HCT116 (cell line): ENCODE measurements around the gene NRROS. TPM values are rescaled to one million over a fixed set of nuclear protein-coding genes. Genes with fewer than 3 reads are reported as not detected.

ENCODE experiments used
- ATAC-seq: fragments of 200-7000 bp; cut with Tn5 transposase; 2 replicates; pipeline ENCODE4 v1.9.1; 2020; ENCODE audit warnings: mild to moderate bottlenecking, moderate library complexity
- BruUV-seq: library from RNA; stranded (reverse); fragments of 400-500 nt; replicated peaks from 2 replicates; lab custom pipeline; 2021; lab: Mats Ljungman, UMichigan
- CTCF ChIA-PET: fragments of 300-600 bp; sonication (Branson Sonifier 250); formaldehyde crosslinking; loops from one replicate; lab custom pipeline; 2021; ENCODE audit warnings: antibody characterized with exemption; lab: Charles Lee
- POLR2A ChIA-PET: fragments of 300-600, 350-600 bp; sonication (Branson Sonifier 250); formaldehyde crosslinking; loops from one replicate; lab custom pipeline; 2021; ENCODE audit warnings: antibody characterized with exemption; lab: Charles Lee
- RAD21 ChIA-PET, 2 experiments: fragments of 300-600 bp; sonication (Branson Sonifier 250); formaldehyde crosslinking; loops; one replicate each; lab custom pipeline; 2023; ENCODE audit warnings: low total read pairs in 2 of 2; ENCODE audit not compliant: uncharacterized antibody in 2 of 2, unreplicated experiment in 2 of 2, low non-redundant PET in 1 of 2; lab: Charles Lee
- DNase-seq: peaks from one replicate; pipeline ENCODE4 v3.0.0-alpha.2; 2010; ENCODE audit warnings: low read depth, low spot score
- H2AFZ ChIP-seq: fragments of 200-600 bp; shearing (Covaris generic), sonication (generic); 2 replicates; pipeline ENCODE4 v1.6.1; 2017; ENCODE audit warnings: low read depth, mixed run types, mixed read lengths, antibody characterized with exemption, low read length; ENCODE audit not compliant: poor library complexity, severe bottlenecking
- H3K27ac ChIP-seq: 2 replicates; pipeline ENCODE4 v1.5.1; 2012; ENCODE audit warnings: low read depth, low read length
- H3K27me3 ChIP-seq: fragments of 200-600 bp; sonication (generic); 2 replicates; pipeline ENCODE4 v1.6.1; 2016; ENCODE audit warnings: mixed run types, low read length, mixed read lengths; ENCODE audit not compliant: insufficient read depth
- H3K36me3 ChIP-seq, 2 experiments: fragments of 200-500 bp in 1 of 2; fragments of 200-600 bp in 1 of 2; sonication (Bioruptor generic) in 1 of 2; sonication (generic) in 1 of 2; 2 replicates each; pipeline versions ENCODE4 v1.5.1 to v1.6.1; 2014 to 2016; ENCODE audit warnings: low read length in 2 of 2, inconsistent platforms in 1 of 2, mixed read lengths in 1 of 2, mixed run types in 1 of 2; ENCODE audit not compliant: insufficient read depth in 2 of 2, control insufficient read depth in 1 of 2
- H3K4me1 ChIP-seq, 2 experiments: fragments of 200-600 bp in 1 of 2; sonication (generic) in 1 of 2; 2 replicates each; pipeline versions ENCODE4 v1.5.1 to v1.6.1; 2012 to 2017; ENCODE audit warnings: low read length in 2 of 2, inconsistent platforms in 1 of 2, mild to moderate bottlenecking in 1 of 2, mixed read lengths in 1 of 2, mixed run types in 1 of 2, moderate library complexity in 1 of 2; ENCODE audit not compliant: insufficient read depth in 2 of 2, control insufficient read depth in 1 of 2
- H3K4me2 ChIP-seq: fragments of 200-600 bp; sonication (generic); 2 replicates; pipeline ENCODE4 v1.6.1; 2017; ENCODE audit warnings: mixed run types, low read length, mixed read lengths
- H3K4me3 ChIP-seq, 2 experiments: fragments of 200-600 bp in 1 of 2; sonication (generic) in 1 of 2; replicated peaks in 1 of 2; 2 replicates each; pipeline ENCODE4 v1.5.1; 2011 to 2016; ENCODE audit warnings: low read length in 2 of 2, control low read depth in 1 of 2, low read depth in 1 of 2, mild to moderate bottlenecking in 1 of 2, mixed read lengths in 1 of 2, mixed run types in 1 of 2
- H3K79me2 ChIP-seq: fragments of 200-600 bp; sonication (generic); 2 replicates; pipeline ENCODE4 v1.6.1; 2017; ENCODE audit warnings: mild to moderate bottlenecking, mixed run types, low read length, moderate library complexity, mixed read lengths; ENCODE audit not compliant: insufficient read depth
- H3K9ac ChIP-seq: fragments of 200-600 bp; sonication (generic); 2 replicates; pipeline ENCODE4 v1.6.1; 2016; ENCODE audit warnings: low read length, mixed read lengths
- H3K9me2 ChIP-seq: fragments of 200-600 bp; sonication (generic), shearing (Covaris generic); 2 replicates; pipeline ENCODE4 v1.6.1; 2017; ENCODE audit warnings: mixed run types, mild to moderate bottlenecking, moderate library complexity; ENCODE audit not compliant: insufficient read depth
- H3K9me3 ChIP-seq, 2 experiments: fragments of 200-500 bp in 1 of 2; fragments of 200-600 bp in 1 of 2; sonication (Bioruptor generic) in 1 of 2; sonication (generic) in 1 of 2; 2 replicates each; pipeline ENCODE4 v1.6.1; 2014 to 2017; ENCODE audit warnings: low read length in 2 of 2, mixed read lengths in 2 of 2, inconsistent platforms in 1 of 2, low read depth in 1 of 2, mild to moderate bottlenecking in 1 of 2, mixed run types in 1 of 2, moderate library complexity in 1 of 2; ENCODE audit not compliant: control insufficient read depth in 1 of 2, insufficient read depth in 1 of 2
- H4K20me1 ChIP-seq: fragments of 200-600 bp; sonication (generic), shearing (Covaris generic); 2 replicates; pipeline ENCODE4 v1.6.1; 2017; ENCODE audit warnings: mixed run types, mild to moderate bottlenecking, moderate library complexity; ENCODE audit not compliant: insufficient read depth
- CBX3 ChIP-seq: IDR thresholded peaks from 2 replicates; pipeline ENCODE4 v1.6.1; 2012; ENCODE audit warnings: low read depth
- CEBPB ChIP-seq: IDR thresholded peaks from 2 replicates; pipeline ENCODE4 v1.6.1; 2012; ENCODE audit warnings: low read depth
- ELF1 ChIP-seq: IDR thresholded peaks from 2 replicates; pipeline ENCODE4 v1.6.1; 2012; ENCODE audit warnings: low read depth, borderline replicate concordance
- EZH2 ChIP-seq: fragments of 200-600 bp; sonication (generic); IDR thresholded peaks from 2 replicates; pipeline ENCODE4 v1.6.1; 2017; ENCODE audit warnings: antibody characterized with exemption, mixed run types
- FOSL1 ChIP-seq: IDR thresholded peaks from 2 replicates; pipeline ENCODE4 v1.6.1; 2012; ENCODE audit warnings: low read depth
- POLR2A ChIP-seq: IDR thresholded peaks from 2 replicates; pipeline ENCODE4 v1.7.0; 2011; ENCODE audit warnings: borderline replicate concordance; ENCODE audit not compliant: insufficient read depth, insufficient read length; ENCODE audit errors: extremely low read depth
- RAD21 ChIP-seq: IDR thresholded peaks from 2 replicates; pipeline ENCODE4 v1.6.1; 2012; ENCODE audit warnings: low read depth, mild to moderate bottlenecking
- SIN3A ChIP-seq: IDR thresholded peaks from 2 replicates; pipeline ENCODE4 v1.6.1; 2012; ENCODE audit warnings: low read depth
- SP1 ChIP-seq: IDR thresholded peaks from 2 replicates; pipeline ENCODE4 v1.6.1; 2012; ENCODE audit warnings: low read depth
- SRF ChIP-seq: IDR thresholded peaks from 2 replicates; pipeline ENCODE4 v1.6.1; 2012; ENCODE audit warnings: low read depth
- TCF7L2 ChIP-seq: IDR thresholded peaks from 2 replicates; pipeline ENCODE4 v1.7.0; 2011; ENCODE audit warnings: borderline replicate concordance, inconsistent platforms; ENCODE audit not compliant: insufficient read depth, insufficient read length; ENCODE audit errors: extremely low read depth
- YY1 ChIP-seq: IDR thresholded peaks from 2 replicates; pipeline ENCODE4 v1.6.1; 2011; ENCODE audit warnings: low read length, low read depth, moderate library complexity, mild to moderate bottlenecking; ENCODE audit not compliant: insufficient replicate concordance; ENCODE audit errors: extremely low read depth
- ZFX ChIP-seq: fragments of 450-650 bp; IDR thresholded peaks from 2 replicates; pipeline ENCODE4 v1.6.1; 2017
- ZNF274 ChIP-seq: fragments of 200-500 bp; sonication (Bioruptor generic); IDR thresholded peaks from 2 replicates; pipeline ENCODE4 v1.6.1; 2014; ENCODE audit warnings: mild to moderate bottlenecking, low read depth, low read length, inconsistent platforms
- intact Hi-C: fragments of 100-400 bp; cut with micrococcal nuclease; formaldehyde crosslinking; loops from 2 replicates; pipeline ENCODE4 v1.10.0; 2022
- total RNA-seq: library from RNA; stranded (reverse); gene quantifications from one replicate; pipeline ENCODE4 v1.2.1, GENCODE V29; 2021; ENCODE audit not compliant: unreplicated experiment
- TF ChIP-seq, protein P1 (sequence below): IDR thresholded peaks from 2 replicates; pipeline ENCODE4 v1.6.1; 2011; ENCODE audit warnings: mild to moderate bottlenecking, low read length, moderate library complexity; ENCODE audit not compliant: insufficient replicate concordance; ENCODE audit errors: extremely low read depth
- TF ChIP-seq, protein P2 (sequence below): IDR thresholded peaks from 2 replicates; pipeline ENCODE4 v1.6.1; 2012
- TF ChIP-seq, protein P3 (sequence below), 3 experiments: fragments of 200-600 bp in 1 of 3; sonication (generic) in 1 of 3; IDR thresholded peaks in 2 of 3; conservative IDR thresholded peaks in 1 of 3; 2 replicates each; pipeline ENCODE4 v1.5.1; 2012 to 2017; ENCODE audit warnings: low read depth in 2 of 3, low read length in 2 of 3, antibody characterized with exemption in 1 of 3, borderline replicate concordance in 1 of 3, control low read depth in 1 of 3, mild to moderate bottlenecking in 1 of 3, mixed read lengths in 1 of 3, mixed run types in 1 of 3, moderate library complexity in 1 of 3; ENCODE audit not compliant: insufficient read depth in 1 of 3

NRROS gene
- total RNA-seq, 1 experiment from 2014 or later, result 0.12 TPM

- intact Hi-C loops, result no loop called here
- DNase-seq (no peak), ATAC-seq (no peak)
- no peaks in the 10 kb centered on the region for H3K36me3 ChIP-seq
- H3K27me3 ChIP-seq, result no peaks in the 10 kb centered on the region
- ChIA-PET RAD21 (no interaction called here), CTCF (interaction anchor here (1.2 kb wide), 1 partner anchor 82 kb away, joined by 3 read pairs; no protein-coding TSS in a partner anchor), POLR2A (no interaction called here)
- no peak overlapping the region for H3K27ac ChIP-seq
- H3K4me3 ChIP-seq, result no peak overlapping the region
- H3K79me2 ChIP-seq, result no peaks in the 10 kb centered on the region
- no peak overlapping the region for H3K9ac ChIP-seq
- no peak overlapping the region for H2AFZ ChIP-seq
- no peaks in the 10 kb centered on the region for H3K9me2 ChIP-seq
- no peak for TF ChIP-seq TCF7L2
- TF ChIP-seq ZFX, result no peak
- TF ChIP-seq, protein P1, sequence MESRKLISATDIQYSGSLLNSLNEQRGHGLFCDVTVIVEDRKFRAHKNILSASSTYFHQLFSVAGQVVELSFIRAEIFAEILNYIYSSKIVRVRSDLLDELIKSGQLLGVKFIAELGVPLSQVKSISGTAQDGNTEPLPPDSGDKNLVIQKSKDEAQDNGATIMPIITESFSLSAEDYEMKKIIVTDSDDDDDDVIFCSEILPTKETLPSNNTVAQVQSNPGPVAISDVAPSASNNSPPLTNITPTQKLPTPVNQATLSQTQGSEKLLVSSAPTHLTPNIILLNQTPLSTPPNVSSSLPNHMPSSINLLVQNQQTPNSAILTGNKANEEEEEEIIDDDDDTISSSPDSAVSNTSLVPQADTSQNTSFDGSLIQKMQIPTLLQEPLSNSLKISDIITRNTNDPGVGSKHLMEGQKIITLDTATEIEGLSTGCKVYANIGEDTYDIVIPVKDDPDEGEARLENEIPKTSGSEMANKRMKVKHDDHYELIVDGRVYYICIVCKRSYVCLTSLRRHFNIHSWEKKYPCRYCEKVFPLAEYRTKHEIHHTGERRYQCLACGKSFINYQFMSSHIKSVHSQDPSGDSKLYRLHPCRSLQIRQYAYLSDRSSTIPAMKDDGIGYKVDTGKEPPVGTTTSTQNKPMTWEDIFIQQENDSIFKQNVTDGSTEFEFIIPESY, result no peak
- TF ChIP-seq SP1, result no peak
- TF ChIP-seq RAD21, result no peak
- no peak for TF ChIP-seq ELF1
- TF ChIP-seq YY1, result no peak
- no peak for TF ChIP-seq EZH2
- no peak for TF ChIP-seq SIN3A
- no peak for TF ChIP-seq FOSL1
- no peak for TF ChIP-seq SRF
- TF ChIP-seq, protein P2, sequence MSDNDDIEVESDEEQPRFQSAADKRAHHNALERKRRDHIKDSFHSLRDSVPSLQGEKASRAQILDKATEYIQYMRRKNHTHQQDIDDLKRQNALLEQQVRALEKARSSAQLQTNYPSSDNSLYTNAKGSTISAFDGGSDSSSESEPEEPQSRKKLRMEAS, result no peak
- no peak for TF ChIP-seq CBX3
- no peak for TF ChIP-seq ZNF274
- TF ChIP-seq POLR2A, result no peak
- TF ChIP-seq, protein P3, sequence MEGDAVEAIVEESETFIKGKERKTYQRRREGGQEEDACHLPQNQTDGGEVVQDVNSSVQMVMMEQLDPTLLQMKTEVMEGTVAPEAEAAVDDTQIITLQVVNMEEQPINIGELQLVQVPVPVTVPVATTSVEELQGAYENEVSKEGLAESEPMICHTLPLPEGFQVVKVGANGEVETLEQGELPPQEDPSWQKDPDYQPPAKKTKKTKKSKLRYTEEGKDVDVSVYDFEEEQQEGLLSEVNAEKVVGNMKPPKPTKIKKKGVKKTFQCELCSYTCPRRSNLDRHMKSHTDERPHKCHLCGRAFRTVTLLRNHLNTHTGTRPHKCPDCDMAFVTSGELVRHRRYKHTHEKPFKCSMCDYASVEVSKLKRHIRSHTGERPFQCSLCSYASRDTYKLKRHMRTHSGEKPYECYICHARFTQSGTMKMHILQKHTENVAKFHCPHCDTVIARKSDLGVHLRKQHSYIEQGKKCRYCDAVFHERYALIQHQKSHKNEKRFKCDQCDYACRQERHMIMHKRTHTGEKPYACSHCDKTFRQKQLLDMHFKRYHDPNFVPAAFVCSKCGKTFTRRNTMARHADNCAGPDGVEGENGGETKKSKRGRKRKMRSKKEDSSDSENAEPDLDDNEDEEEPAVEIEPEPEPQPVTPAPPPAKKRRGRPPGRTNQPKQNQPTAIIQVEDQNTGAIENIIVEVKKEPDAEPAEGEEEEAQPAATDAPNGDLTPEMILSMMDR (IDR thresholded peaks at IDR 0.05 in 2 of 3, conservative IDR thresholded peaks at IDR 0.05 in 1 of 3; ENCODE audit: borderline replicate concordance in 1 of 3, insufficient read depth in 1 of 3, low read depth in 2 of 3, low read length in 2 of 3), result no peak
- TF ChIP-seq CEBPB, result no peak
- TF ChIP-seq, all 23 proteins: peak for 0
- Histone ChIP-seq H4K20me1 (no peaks in the 10 kb centered on the region), H3K9me3 (no peaks in the 10 kb centered on the region), H3K4me1 (no peaks in the 10 kb centered on the region), H3K4me2 (no peak overlapping the region)
- BruUV-seq, result no TSS peak
Observed at GRCh38 chr3:196691386-196691785, 51.9 kb downstream of the NRROS start.
